ENCODE data around the gene WNT6.
A peak's percentile ranks its signal among the peaks of the same experiment; 100 is the strongest.

WNT6 gene

GRCh38 chr2:218893349-218894150, 33.9 kb downstream of the WNT6 start:
- H3K4me3 ChIP-seq, result peak overlapping the region; percentile 72
- TF ChIP-seq CTCF (IDR thresholded peaks at IDR 0.05), result no peak
- peak; percentile 29 for DNase-seq (ENCODE audit: low spot score)
- no peak overlapping the region for H3K27ac ChIP-seq

- peak; percentile 53 for DNase-seq (ENCODE audit: low spot score)
- no peak overlapping the region for H3K27ac ChIP-seq
- no peak overlapping the region for H3K4me3 ChIP-seq
- TF ChIP-seq CTCF (IDR thresholded peaks at IDR 0.05), result no peak
Measured at GRCh38 chr2:218894151-218894879, 34.7 kb downstream of the WNT6 start.

GRCh38 chr2:218894880-218895157, 35.2 kb downstream of the WNT6 start:
- no peak overlapping the region for H3K4me3 ChIP-seq
- H3K27ac ChIP-seq, result no peak overlapping the region
- TF ChIP-seq CTCF (IDR thresholded peaks at IDR 0.05), result no peak
- DNase-seq (ENCODE audit: low spot score), result no peak

GRCh38 chr2:218895326-218895725, 35.7 kb downstream of the WNT6 start:
- no peak for DNase-seq (ENCODE audit: low spot score)
- TF ChIP-seq CTCF (IDR thresholded peaks at IDR 0.05), result no peak
- H3K4me3 ChIP-seq, result no peak overlapping the region
- H3K27ac ChIP-seq, result no peak overlapping the region

GRCh38 chr2:218895759-218896500, 36.3 kb downstream of the WNT6 start:
- no peak for DNase-seq (ENCODE audit: low spot score)
- TF ChIP-seq CTCF (IDR thresholded peaks at IDR 0.05), result no peak
- Histone ChIP-seq H3K27ac (no peak overlapping the region), H3K4me3 (no peak overlapping the region)

GRCh38 chr2:218896501-218897393, 37.1 kb downstream of the WNT6 start:
- peak overlapping the region; percentile 49 for H3K4me3 ChIP-seq
- TF ChIP-seq CTCF (IDR thresholded peaks at IDR 0.05), result no peak
- no peak overlapping the region for H3K27ac ChIP-seq
- no peak for DNase-seq (ENCODE audit: low spot score)

All from coronary artery (tissue), 2 donors.